ENCODE results near the gene ZNF282.

Gene ZNF282

GRCh38 chr7:149194799-149195179, 557 bp upstream of the ZNF282 start:
- no peak for DNase-seq

- no peak for DNase-seq
Observed at GRCh38 chr7:149196151-149196704, 882 bp downstream of the ZNF282 start.

GRCh38 chr7:149196705-149197171, 1.4 kb downstream of the ZNF282 start:
- DNase-seq: no peak

- no peak for DNase-seq
Observed at GRCh38 chr7:149197675-149198074, 2.3 kb downstream of the ZNF282 start.

GRCh38 chr7:149198161-149198816, 2.9 kb downstream of the ZNF282 start:
- DNase-seq: no peak

- no peak for DNase-seq
Observed at GRCh38 chr7:149199234-149199995, 4.1 kb downstream of the ZNF282 start.

GRCh38 chr7:149202831-149203231, 7.5 kb downstream of the ZNF282 start:
- no peak for DNase-seq

GRCh38 chr7:149205690-149206381, 10.5 kb downstream of the ZNF282 start:
- no peak for DNase-seq

GRCh38 chr7:149207324-149208035, 12.1 kb downstream of the ZNF282 start:
- DNase-seq: no peak

GRCh38 chr7:149209518-149210269, 14.3 kb downstream of the ZNF282 start:
- DNase-seq: no peak

GRCh38 chr7:149210551-149210950, 15.2 kb downstream of the ZNF282 start:
- DNase-seq: no peak

GRCh38 chr7:149214020-149214720, 18.8 kb downstream of the ZNF282 start:
- DNase-seq: no peak

GRCh38 chr7:149216402-149216801, 21.1 kb downstream of the ZNF282 start:
- DNase-seq: no peak

- DNase-seq: no peak
Observed at GRCh38 chr7:149217570-149217969, 22.2 kb downstream of the ZNF282 start.

- DNase-seq: no peak
Observed at GRCh38 chr7:149218469-149219420, 23.4 kb downstream of the ZNF282 start.

GRCh38 chr7:149220534-149220933, 25.2 kb downstream of the ZNF282 start:
- DNase-seq: no peak

GRCh38 chr7:149223176-149223575, 27.8 kb downstream of the ZNF282 start:
- DNase-seq: no peak

- DNase-seq: no peak
Observed at GRCh38 chr7:149223761-149224160, 28.4 kb downstream of the ZNF282 start.

GRCh38 chr7:149224352-149224751, 29.0 kb downstream of the ZNF282 start:
- DNase-seq: no peak

- no peak for DNase-seq
Observed at GRCh38 chr7:149225106-149225505, 29.8 kb downstream of the ZNF282 start.
